H1 (cell line): Measurements from ENCODE around the gene SH3GL2. TPM values are rescaled to one million over a fixed set of nuclear protein-coding genes. Genes with fewer than 3 reads are reported as not detected.

Experiments
- FOSL1 ChIP-seq: IDR thresholded peaks from 2 replicates; pipeline ENCODE4 v1.6.1; 2011; ENCODE audit warnings: mild to moderate bottlenecking, low read depth, low read length, moderate library complexity; ENCODE audit not compliant: insufficient read depth
- JUN ChIP-seq: IDR thresholded peaks from 2 replicates; pipeline ENCODE4 v1.6.1; 2011; ENCODE audit warnings: low read depth, mild to moderate bottlenecking, improper control_type of control experiment, low read length
- ZNF274 ChIP-seq: IDR thresholded peaks from 2 replicates; pipeline ENCODE4 v1.7.0; 2012; ENCODE audit warnings: low read length, borderline replicate concordance; ENCODE audit errors: extremely low read depth
- polyA plus RNA-seq, 7 experiments: library from polyadenylated mRNA; depleted of rRNA in 3 of 7; stranded (reverse) in 5 of 7; unstranded in 2 of 7; fragments of >200 nt in 5 of 7; fragments of 200-250 nt in 2 of 7; gene quantifications; 1 replicate in 5 of 7; 2 replicates in 1 of 7; 4 replicates in 1 of 7; pipeline versions ENCODE4 v1.2.1 to v1.2.3, GENCODE V29; 2011 to 2013; ENCODE audit warnings: missing spikeins in 2 of 7, mixed read lengths in 2 of 7
- total RNA-seq: library from RNA; stranded (reverse); fragmentation: NEBNext Ultra II Directional; extraction: Animal tissue kit (Norgen Biotek cat#: 25700); gene quantifications from 2 replicates; pipeline ENCODE4 v1.2.1, GENCODE V29; 2021

SH3GL2 gene
- total and polyA plus RNA-seq, 2 of the 8 experiments (the other 6 are each of a cell fraction or from before 2014, with no cell fraction given) = 4.7 to 5.3 TPM

DNA sequence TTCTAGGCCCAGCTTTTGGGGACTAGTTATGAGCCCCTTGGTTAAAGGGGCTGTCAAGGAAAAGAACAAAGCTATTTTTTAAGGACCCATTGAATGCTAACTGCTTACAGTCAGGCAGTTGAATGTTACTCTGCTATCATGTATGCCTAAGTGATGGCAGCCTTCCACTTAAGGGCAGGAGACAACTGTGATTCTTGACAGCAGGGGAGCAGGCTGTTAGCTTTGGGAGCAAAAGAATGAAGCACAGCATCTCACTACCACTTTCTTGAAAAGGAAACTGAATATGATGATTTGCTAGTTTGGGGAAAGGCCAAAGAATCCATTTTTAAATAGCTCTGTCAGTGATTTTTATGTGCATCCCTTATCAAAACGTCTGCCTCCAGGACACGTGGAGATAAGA lies 221.6 kb downstream of the SH3GL2 start (continued):
- TF ChIP-seq JUN (no peak), ZNF274 (no peak), FOSL1 (no peak)
- TF ChIP-seq, all 59 proteins: peak for 0
